ENCODE measurements around the gene FRMPD1.

The FRMPD1 gene

GRCh38 chr9:37776328-37776727 is 125.6 kb downstream of the FRMPD1 start:
- TF ChIP-seq CTCF (IDR thresholded peaks at IDR 0.05; ENCODE audit: low read depth, low read length, missing control alignments), result no peak
- H3K27me3 ChIP-seq (replicated peaks), result no peaks in the 10 kb centered on the region
- no peak overlapping the region for H3K4me3 ChIP-seq (ENCODE audit: low read depth, low read length)
- peak overlapping the region; percentile 42 for H3K27ac ChIP-seq
- in situ Hi-C loops (cut with HindIII; ENCODE audit: low pct_ligation_motif_present, low sequenced_read_pairs), result no loop called here
- peaks cover 43% of the 10 kb centered on the region for H3K36me3 ChIP-seq (replicated peaks)
- DNase-seq, result peak; percentile 73

- in situ Hi-C loops (cut with HindIII; ENCODE audit: low pct_ligation_motif_present, low sequenced_read_pairs), result no loop called here
- Histone ChIP-seq H3K27ac (no peak overlapping the region), H3K36me3 (replicated peaks) (peaks cover 52% of the 10 kb centered on the region)
Observed at GRCh38 chr9:37778534-37778933, 127.8 kb downstream of the FRMPD1 start.

GRCh38 chr9:37784291-37784615 is 133.5 kb downstream of the FRMPD1 start:
- Histone ChIP-seq H3K27me3 (replicated peaks) (no peaks in the 10 kb centered on the region), H3K4me3 (ENCODE audit: low read depth, low read length) (peak overlapping the region; percentile 93), H3K36me3 (replicated peaks) (peaks cover 28% of the 10 kb centered on the region), H3K27ac (peak overlapping the region; percentile 59)
- no peak for TF ChIP-seq CTCF (IDR thresholded peaks at IDR 0.05; ENCODE audit: low read depth, low read length, missing control alignments)
- no peak for DNase-seq
- in situ Hi-C loops (cut with HindIII; ENCODE audit: low pct_ligation_motif_present, low sequenced_read_pairs), result no loop called here

More at GRCh38 chr9:37778534-37778933, 127.8 kb downstream of the FRMPD1 start:
- no peak for DNase-seq
- H3K27me3 ChIP-seq (replicated peaks), result no peaks in the 10 kb centered on the region
- TF ChIP-seq CTCF (IDR thresholded peaks at IDR 0.05; ENCODE audit: low read depth, low read length, missing control alignments), result no peak
- H3K4me3 ChIP-seq (ENCODE audit: low read depth, low read length), result no peak overlapping the region

- peak; percentile 91 for DNase-seq
- Histone ChIP-seq H3K27me3 (replicated peaks) (no peaks in the 10 kb centered on the region), H3K4me3 (ENCODE audit: low read depth, low read length) (peak within 1 kb of the TSS; percentile 93), H3K27ac (peak within 1 kb of the TSS; percentile 59), H3K36me3 (replicated peaks) (peaks cover 23% of the 10 kb centered on the region)
- TF ChIP-seq CTCF (IDR thresholded peaks at IDR 0.05; ENCODE audit: low read depth, low read length, missing control alignments), result peak; percentile 27
- in situ Hi-C loops (cut with HindIII; ENCODE audit: low pct_ligation_motif_present, low sequenced_read_pairs), result no loop called here
Observed at GRCh38 chr9:37784616-37785483, 134.1 kb downstream of the FRMPD1 start, which contains the start of gene EXOSC3. TSS of gene EXOSC3 (minus strand) at chr9:37785064. CDS start at chr9:37785044, 20 bp downstream.

- H3K27ac ChIP-seq, result no peak overlapping the region
- in situ Hi-C loops (cut with HindIII; ENCODE audit: low pct_ligation_motif_present, low sequenced_read_pairs), result no loop called here
Observed at GRCh38 chr9:37787059-37787458, 136.3 kb downstream of the FRMPD1 start.

More at GRCh38 chr9:37787059-37787458, 136.3 kb downstream of the FRMPD1 start:
- TF ChIP-seq CTCF (IDR thresholded peaks at IDR 0.05; ENCODE audit: low read depth, low read length, missing control alignments), result no peak
- H3K4me3 ChIP-seq (ENCODE audit: low read depth, low read length), result no peak overlapping the region
- DNase-seq, result no peak
- peaks cover 7% of the 10 kb centered on the region for H3K36me3 ChIP-seq (replicated peaks)
- H3K27me3 ChIP-seq (replicated peaks), result no peaks in the 10 kb centered on the region
